Fibroblast of skin of scalp (primary cell): ENCODE results near the gene ARFGAP1.

ENCODE experiments used
- DNase-seq: peaks from one replicate; pipeline ENCODE4 v3.0.0-alpha.2; 2013

The ARFGAP1 gene

GRCh38 chr20:63310265-63310991 is 37.8 kb downstream of the ARFGAP1 start:
- no peak for DNase-seq

DNA sequence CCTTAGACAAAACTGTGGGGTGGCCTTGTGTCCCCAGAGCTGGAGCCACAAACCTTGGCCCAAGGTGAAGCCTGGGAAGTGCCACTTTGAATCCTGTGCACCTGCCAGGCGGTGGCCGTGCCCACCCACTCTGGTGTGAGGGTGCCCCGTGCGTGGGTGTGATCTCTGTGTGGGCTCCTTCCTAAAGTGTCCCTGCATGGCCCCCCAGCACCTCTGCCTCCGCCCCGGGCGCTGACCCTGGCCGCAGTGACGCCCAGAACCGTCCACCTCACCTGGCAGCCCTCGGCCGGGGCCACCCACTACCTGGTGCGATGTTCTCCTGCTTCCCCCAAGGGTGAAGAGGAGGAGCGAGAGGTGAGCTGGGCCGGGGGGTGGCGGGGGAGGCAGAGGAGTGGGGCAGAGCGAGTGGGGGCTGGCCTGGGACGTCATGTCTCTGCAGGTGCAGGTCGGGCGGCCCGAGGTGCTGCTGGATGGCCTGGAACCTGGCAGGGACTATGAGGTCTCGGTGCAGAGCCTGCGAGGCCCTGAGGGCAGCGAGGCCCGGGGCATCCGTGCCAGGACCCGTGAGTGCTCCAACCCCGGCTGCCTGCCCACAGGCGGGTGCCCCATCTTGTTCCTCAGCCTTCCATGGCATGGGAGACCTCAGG is 38.7 kb downstream of the ARFGAP1 start:
- DNase-seq = no peak

DNA sequence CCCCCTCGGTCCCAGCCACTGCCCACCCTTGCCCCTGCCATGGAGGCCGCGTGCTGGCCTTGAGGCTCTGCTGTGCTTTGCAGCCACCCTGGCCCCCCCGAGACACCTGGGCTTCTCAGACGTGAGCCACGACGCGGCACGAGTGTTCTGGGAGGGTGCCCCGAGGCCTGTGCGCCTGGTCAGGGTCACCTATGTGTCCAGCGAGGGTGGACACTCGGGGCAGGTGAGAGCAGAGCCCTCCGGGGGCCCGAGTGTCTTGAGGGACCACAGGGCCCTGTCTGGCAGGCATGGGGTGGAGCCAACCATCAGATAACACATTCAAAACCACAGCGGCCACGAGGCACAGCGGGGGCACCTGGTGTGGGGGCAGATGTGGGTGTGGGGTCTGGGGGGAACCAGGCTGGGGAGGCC is 39.2 kb downstream of the ARFGAP1 start:
- DNase-seq = no peak

DNA sequence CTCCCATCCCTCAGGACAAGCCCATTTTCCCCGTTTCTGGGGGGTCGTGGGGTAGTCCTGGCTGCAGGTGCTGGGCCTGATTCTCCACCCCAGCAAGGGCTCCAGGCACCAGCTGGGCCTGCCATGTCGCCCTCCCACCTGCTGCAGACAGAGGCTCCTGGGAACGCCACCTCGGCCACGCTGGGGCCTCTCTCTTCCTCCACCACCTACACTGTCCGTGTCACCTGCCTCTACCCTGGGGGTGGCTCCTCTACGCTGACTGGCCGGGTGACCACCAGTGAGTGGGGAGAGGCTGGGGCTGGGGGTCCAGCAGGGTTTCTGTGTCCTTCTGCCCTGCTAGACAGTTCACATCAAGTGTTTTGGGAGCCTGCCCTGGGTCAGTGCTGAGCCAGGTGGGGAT is 39.7 kb downstream of the ARFGAP1 start:
- no peak for DNase-seq

DNA sequence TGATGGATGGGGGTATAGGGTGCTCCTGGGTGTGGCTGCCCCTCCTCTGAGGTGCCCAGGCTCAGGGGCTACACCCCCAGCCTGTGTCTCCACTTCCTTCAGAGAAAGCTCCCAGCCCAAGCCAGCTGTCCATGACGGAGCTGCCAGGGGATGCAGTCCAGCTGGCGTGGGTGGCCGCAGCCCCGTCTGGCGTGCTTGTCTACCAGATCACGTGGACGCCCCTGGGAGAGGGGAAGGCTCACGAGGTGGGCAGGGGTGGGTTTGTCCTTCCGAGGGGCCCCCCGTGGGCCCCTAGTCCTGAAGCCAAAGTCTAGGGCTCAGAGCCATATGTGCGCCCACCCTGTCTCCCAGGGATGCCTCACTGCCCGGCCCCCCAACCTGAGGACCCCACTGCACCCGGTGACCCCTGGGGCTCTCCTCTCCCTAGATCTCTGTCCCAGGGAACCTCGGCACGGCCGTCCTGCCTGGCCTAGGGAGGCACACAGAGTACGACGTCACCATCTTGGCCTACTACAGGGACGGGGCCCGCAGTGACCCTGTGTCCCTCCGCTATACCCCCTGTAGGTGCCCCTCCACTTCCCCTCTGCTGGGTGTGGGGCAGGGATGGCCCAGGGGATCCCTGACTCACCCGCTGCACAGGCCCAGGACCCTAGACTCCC is 40.2 kb downstream of the ARFGAP1 start:
- no peak for DNase-seq

DNA sequence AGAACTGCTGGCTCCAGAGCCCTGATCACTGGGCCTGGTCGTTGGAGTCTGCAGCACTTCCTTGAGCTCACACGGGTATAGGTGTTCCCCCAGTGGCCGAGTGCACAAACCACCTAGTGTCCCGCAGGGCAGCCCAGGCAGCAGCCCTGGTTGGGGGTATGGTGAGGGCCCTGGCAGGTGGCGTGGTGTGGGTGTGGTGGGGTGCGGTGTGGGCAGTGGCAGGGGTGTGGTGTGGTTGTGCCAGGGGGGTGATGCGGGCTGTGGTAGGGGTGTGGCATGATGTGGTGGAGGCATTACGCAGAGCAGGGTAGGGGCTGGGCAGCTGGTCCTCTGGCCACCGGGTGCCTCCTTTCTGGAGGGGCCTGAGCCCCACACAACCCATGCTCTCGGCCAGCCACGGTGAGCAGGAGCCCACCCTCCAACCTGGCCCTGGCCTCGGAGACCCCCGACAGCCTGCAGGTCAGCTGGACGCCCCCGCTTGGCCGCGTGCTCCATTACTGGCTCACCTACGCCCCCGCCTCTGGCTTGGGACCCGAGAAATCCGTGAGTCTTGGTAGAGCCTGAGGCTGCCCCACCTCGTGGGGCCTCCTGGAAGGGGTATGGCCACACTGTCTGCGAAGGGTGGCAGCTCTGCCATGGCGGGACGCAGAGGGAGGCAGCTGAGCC is 40.9 kb downstream of the ARFGAP1 start:
- no peak for DNase-seq

GRCh38 chr20:63314015-63314471 is 41.4 kb downstream of the ARFGAP1 start:
- DNase-seq = no peak

- DNase-seq = no peak
These were observed 42.1 kb downstream of the ARFGAP1 start for GRCh38 chr20:63314566-63315239.

DNA sequence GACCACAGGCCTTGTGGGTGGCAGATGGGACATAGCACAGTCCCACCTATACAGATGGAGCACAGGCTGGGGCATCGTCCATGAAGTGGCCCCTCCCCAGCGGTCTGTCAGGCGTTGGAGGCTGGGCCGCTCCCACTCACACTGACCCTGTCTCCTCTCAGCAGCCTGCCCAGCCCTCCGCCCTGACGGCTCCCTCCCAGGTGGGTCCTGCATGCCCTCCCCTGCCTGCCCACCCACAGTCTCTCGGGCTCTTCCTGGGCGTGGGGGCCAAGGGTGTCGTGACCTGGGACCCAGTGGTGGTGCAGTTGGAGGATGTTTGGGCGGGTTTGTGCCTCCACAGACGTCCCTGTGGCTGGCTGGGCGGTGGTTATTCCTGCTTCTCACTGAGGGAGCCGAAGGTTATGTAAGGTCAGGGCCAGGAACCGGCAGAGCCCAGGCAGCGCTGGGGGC is 42.7 kb downstream of the ARFGAP1 start:
- DNase-seq = no peak

- DNase-seq = no peak
These were observed 43.3 kb downstream of the ARFGAP1 start for GRCh38 chr20:63315731-63316491.

DNA sequence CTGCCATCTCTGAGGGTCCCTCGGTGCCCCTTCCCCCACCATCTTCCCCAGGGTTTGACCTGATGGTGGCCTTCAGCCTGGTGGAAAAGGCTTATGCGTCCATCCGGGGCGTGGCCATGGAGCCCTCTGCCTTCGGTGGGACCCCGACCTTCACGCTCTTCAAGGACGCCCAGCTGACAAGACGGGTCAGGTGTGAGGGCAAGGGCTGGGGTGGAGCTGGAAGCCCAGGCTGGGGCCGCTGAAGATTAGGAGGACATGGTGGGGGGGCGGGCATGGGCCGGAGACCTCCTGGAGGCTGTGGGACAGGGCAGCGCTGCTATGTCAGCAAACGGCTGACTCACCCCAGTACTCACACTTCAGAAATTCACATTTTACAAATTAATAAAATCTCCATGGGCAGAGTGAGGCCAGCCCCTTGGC is 43.9 kb downstream of the ARFGAP1 start:
- no peak for DNase-seq

DNA sequence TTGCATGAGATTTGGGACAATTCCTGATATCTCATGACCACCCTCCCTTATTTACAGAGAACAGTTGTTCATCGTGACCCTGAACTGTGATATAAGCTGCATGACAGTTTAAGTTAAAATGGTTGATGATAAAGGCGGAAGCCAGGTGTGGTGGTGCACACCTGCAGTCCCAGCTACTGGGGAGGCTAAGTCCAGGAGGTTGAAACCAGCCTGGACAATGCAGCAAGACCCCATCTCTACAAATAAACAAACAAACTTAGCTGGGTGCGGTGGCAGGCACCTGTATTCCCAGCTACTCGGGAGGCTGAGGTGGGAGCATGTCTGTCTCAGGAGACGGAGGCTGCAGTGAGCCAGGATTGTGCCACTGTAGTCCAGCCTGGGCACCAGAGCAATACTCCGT is 44.4 kb downstream of the ARFGAP1 start:
- no peak for DNase-seq

DNA sequence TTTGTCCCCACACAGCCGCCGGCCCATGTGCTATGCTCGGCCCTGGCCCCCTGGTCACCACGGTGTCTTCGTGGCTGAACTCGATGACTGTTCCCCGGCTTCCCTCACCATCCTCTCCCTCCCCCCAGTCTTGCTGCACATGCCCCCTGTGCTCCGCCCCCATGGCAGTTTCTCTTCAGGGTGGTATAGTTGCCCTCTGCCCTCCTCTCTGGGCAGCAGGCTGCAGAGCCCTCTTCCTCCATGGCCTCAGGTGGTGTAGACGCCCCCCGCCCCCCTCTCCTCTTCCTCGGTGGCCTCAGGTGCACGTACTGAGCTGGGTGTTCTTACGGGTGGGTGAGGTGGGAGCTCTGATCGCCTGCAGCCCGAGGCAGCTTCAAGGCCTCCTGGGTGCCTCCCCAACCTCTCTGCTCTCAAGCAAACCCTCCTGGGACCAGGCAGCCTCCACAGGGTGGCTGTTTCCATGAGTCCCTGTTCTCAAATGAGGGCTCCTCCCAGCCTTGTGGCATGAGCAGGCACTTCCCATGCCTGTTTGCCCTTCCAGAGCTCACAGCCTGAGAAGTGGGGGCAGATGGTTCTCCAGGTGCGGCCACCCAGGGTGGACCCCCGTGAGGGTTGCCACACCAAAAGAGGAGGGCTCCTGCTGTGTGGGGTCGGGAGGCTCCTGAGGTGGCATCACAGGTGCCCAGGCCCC is 45.1 kb downstream of the ARFGAP1 start:
- no peak for DNase-seq

DNA sequence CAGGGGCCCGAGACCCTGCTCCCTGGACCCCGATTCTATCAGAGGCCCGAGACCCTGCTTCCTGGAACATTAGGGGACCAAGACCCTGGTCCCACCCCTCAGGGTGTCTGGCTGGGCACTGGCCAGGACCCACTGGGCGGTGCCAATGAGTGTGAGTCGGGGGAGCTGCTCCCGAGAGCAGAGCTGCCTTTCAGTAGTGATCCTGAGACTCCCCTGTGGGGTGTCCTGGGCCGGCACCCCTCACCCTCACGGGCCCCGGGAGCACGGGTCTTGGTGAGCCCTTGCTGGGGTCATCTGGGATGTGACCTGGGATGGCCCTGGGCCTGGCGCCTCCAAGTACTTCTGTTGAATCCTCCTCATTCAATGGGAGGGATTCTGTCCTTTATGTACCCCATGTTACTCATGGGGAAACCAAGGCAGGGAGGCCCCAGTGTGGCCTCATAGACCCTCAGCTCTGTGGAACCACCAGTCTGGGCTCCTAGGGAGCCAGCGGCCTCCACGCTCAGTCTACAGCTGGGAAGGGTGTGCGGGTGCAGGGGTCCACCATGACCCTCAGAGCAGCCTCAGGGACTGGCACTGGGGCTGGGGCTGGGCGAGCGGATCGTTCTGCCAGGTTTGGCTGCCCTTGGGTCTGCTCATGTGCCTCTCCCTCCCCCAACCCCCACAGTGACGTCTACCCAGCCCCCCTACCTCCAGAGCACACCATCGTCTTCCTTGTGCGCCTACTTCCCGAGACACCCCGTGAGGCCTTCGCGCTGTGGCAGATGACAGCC is 46.0 kb downstream of the ARFGAP1 start:
- no peak for DNase-seq

- DNase-seq = no peak
These were observed 46.8 kb downstream of the ARFGAP1 start for GRCh38 chr20:63319164-63320040.

DNA sequence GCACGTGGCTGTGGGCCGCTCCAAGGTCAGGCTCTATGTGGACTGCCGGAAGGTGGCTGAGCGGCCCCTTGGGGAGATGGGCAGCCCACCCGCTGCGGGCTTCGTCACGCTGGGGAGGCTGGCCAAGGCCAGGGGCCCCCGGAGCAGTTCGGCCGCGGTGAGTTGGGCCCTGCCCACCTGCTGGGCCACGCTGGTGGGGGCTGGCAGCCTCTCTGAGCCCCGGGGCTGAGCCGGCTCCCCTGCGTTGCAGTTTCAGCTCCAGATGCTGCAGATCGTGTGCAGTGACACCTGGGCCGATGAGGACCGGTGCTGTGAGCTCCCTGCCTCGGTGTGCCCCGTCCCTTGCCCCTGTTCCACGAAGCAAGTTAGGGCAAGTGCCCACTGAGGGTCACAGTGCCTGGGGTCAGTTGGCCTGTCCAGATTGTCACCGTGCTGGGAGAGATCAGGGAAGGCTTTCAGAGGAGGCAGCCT is 47.5 kb downstream of the ARFGAP1 start:
- no peak for DNase-seq

GRCh38 chr20:63320616-63321147 is 48.1 kb downstream of the ARFGAP1 start:
- no peak for DNase-seq

- peak; percentile 15 for DNase-seq
These were observed 48.7 kb downstream of the ARFGAP1 start for GRCh38 chr20:63321148-63321831.
